SHP77 treated with DMSO at 0.1 percent for 48 hours (cell line): ENCODE data around the gene SDHAF2.
"Not testable (repeated sequence)": the region's sequence is repeated elsewhere in the genome, so short reads cannot be mapped to it uniquely, and the experiment has no call there.

Experiments used
- DNase-seq: peaks from one replicate; lab custom pipeline; 2025; lab: John Stamatoyannopoulos, UW

The SDHAF2 gene

DNA sequence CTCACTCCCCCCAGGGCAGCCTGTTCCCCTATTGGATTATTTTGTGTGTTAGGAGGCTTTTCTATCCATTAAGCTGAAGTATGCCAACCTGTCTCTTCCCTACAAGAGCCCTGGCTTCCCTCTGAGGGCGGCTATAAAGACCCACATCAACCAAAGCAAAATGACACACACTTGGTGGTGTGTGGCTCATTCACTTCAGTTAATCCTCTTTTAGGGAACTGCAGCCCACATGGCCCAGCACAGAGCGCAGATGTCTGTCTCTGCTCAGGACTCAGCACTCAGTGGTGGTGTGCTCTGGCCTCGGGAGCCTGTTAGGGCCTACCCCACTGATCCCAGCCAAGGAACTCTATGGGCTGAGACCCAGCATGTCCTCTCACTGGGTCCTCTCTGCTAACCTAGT lies 46.4 kb downstream of the SDHAF2 start:
- DNase-seq, result no peak

DNA sequence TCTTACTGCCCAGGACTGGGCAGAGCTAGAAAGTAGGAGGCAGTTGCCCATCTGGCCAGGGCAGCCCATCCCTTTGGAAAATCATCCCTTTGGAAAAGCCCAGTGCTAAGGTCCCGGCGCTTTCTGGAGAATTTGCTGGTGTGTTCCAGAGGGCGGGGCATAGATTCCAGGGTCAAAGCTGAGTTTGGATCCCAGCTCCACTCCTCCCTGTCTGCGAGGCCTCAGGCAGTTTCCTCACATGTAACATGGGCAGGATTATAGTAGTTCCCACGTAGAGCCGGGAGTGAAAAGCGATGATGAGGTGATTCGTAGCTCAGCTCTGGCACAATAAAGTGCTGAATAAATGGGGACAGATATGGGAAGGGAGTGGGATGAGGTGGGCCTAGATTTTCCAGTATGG lies 47.2 kb downstream of the SDHAF2 start:
- no peak for DNase-seq

DNA sequence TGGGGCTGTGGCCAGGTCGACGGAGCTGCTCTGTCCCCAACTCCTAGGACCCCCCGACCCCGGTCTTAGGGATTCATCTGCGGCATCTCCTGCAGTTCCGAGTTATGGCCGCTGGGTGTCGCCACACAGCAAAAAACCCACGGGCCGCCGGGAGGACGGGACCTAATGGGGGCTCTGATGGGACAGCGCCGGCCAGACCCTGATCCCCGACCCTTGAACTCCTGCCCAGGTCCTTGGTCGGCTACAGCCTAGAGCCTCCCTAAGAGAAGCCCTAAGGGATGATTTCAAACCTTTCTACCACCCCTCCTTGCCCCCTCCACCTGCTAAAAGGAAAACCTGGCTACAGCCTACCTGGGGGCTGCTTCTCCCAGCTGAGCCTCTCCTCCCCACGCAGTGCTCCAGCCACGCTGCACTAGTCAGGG lies 47.8 kb downstream of the SDHAF2 start:
- no peak for DNase-seq

DNA sequence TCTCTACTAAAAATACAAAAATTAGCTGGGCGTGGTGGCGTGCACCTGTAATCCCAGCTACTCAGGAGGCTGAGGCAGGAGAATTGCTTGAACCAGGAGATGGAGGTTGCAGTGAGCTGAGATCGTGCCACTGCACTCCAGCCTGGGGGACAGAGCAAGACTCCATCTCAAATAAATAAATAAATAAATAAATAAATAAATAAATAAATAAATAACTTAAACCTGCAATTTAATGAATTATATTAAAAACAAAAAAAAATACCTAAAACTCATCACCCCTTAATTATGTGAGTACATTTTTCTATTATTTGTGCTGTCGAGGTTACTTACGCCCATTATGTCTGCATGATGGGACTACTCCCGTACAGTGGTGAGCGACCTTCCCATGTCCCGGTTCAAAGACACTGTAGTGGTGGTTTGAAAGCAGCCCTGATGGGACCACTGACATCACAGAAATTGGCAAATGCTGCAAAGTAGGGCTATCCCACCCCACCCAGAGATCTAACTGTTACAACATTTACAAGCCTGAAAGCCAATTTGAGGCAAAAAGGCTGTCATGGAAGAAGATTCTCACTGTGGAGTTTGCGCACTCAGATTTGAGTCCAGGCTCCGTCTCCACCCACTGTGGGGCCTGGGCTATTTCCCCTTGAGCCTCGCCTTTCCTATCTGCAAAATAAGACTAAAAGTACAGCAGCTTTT lies 49.6 kb downstream of the SDHAF2 start:
- DNase-seq, result not testable (repeated sequence)

DNA sequence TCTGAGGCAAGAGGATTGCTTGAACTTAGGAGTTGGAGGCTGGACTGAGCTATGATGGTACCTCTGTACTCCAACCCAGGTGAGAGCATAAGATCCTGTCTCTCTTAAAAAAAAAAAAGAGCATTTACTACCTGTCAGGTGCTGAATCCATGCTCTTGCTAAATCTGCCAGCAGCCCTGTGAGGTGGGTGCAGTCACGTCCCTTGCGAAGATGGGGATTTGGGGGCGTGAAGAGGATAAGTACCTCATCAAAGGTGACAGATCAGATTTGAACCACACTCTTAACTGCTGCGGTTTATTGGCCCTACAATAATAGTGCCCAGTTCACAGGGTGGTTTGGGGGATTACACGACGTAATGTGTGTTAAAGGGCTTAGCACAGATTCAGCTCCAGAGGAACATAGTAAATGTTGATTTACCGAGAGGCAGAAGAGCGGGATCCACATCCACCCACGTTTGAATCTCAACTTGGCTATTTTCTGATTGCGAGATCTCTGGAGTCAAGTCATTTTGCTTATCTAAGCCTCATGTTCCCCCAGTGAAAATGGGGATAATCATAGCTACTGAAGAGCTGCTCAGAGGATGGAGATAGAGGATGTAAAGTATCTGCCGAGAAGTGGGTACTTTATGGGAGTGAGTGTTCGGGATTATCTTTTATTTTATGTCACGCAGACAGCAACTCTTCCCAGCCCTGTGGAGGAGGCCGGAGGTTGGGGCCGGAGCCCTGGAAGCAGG lies 50.5 kb downstream of the SDHAF2 start:
- no peak for DNase-seq

DNA sequence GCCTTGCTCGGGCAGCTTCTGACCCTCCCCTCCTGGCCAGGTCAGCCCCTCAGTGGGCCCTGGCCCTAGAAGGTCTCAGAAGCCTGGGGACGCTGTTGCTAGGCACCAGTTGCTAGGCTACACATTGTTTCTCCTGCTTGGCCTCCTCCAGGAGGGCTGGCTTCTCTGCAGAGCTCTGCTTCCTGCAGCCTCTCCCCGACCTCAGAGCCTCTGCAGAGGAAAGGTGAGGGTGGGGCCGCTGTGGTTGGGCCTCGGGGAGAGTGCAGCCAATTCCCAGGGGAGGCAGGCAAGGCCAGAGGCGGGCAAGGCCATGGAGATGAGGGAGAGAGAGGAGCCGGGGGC lies 51.0 kb downstream of the SDHAF2 start:
- DNase-seq, result peak; percentile 28

DNA sequence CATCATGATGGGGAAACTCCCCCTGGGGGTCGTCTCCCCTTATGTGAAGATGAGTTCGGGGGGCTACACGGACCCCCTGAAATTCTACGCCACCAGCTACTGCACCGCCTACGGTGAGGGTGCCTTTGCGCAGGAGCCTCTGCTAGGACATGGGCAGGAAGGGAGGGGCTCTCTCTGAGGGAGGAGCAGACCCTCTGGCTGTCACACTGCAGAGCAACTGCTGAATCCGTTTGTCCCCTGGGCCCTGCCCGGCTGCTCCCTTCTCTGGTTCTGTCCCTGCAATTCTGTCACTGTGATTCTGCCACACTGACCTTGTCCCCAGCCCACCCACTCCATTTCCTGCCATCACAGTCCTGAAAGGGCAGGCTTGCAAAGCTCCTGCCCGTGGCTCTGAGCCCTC lies 51.9 kb downstream of the SDHAF2 start:
- DNase-seq, result no peak

DNA sequence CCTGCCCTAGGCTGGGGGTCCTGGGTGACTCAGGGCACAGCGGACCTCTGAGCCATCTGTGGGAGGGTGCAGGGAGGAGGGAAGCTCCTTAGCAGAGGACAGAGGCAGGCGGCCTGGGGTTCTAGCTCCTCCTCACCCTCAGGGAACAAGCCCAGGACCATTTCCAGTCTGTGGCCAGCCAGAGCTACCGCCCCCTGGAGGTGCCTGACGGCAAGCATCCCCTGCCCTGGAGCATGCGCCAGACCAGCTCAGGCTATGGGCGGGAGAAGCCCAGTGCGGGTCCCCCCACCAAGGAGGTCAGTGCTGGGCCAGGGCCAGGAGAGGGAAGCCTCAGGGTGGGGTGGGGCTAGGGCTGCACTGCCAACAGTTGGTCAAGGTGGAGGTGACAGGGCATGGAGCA lies 52.6 kb downstream of the SDHAF2 start:
- peak; percentile 13 for DNase-seq

DNA sequence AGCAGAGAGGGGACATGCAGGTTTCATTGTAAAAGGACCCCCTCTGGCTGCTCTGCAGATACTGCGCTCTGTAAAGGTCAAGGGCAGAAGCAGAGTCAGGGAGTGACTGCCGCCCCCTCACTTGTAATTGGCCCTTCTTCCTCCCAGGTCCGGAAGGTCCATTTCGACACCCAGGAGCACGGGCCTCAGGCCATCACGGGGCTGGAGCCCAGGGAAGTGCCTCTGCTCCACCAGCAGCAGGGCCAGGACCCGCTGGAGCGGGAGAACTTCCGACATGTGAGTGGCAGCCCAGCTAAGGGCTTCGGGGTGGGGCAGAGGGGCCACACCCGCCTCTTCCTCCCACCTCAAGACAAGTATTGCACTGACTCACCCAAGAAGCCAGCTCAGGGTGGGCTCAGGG lies 54.6 kb downstream of the SDHAF2 start:
- no peak for DNase-seq

DNA sequence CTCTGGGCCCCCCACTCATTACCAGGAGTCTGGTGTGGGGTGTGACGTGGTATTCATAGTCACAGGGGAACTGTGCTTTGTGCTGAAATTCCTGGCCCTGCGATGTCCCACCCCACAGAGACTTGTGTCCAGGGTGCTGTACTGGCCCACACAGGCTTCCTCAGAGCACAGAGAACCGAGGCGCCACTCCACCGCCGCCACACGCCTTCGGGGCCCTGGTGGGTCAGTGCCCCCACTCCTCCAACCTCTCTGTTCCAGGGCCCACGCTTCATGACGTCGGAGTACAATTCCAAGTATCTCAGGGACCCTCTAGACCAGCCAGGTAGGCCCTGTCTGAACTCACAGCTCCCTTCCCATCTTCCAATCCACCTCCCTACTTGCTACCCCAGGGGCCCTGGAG lies 55.2 kb downstream of the SDHAF2 start:
- no peak for DNase-seq

DNA sequence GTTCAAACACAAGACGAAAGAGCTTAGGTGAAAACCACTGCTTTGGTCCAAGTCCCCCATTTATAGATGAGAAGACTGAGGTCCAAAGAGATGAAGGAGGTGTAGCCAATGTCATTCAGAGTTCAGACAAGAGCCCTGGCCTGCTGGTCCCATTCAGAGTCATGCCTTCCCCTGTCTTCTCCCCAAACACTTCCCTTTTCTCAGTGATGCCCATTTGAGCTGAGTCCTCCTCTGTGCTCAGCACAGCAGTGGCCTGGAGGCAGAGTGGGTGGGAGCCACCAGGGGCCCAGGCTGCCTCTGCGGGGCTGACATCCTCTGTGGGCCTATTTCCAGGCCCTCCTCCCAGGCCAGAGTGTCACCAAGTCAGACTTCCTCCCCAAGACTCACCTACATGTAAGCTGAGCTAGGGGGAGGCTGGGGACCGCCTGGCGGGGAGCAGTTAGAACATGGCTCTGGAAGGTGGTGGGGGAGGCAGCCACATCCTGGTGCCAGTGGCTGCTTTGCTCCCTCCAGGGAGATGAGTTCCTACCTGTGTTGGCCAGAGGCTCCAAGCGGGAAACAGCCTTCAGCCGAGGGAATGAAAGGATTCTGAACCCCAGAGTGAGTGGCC lies 56.2 kb downstream of the SDHAF2 start:
- no peak for DNase-seq

DNA sequence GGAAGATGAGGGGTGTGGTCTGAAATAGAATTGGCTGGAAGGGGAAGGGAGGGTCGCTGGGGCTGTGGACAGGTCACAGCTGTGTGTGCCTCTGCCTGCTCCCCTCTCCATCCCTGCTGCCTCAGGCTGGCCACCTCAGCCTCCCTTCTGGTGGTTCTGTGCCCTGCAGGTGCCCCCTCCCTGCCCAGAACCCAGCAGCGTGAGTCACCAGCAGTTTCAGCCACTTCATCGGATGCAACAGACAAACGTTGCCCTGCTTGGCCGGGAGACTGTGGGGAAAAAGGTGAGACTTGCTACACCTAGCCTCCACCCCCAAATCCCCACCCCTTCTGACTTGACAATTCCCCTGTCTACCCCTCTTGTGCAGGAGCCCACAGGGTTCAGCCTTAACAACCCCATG lies 56.9 kb downstream of the SDHAF2 start:
- no peak for DNase-seq

DNA sequence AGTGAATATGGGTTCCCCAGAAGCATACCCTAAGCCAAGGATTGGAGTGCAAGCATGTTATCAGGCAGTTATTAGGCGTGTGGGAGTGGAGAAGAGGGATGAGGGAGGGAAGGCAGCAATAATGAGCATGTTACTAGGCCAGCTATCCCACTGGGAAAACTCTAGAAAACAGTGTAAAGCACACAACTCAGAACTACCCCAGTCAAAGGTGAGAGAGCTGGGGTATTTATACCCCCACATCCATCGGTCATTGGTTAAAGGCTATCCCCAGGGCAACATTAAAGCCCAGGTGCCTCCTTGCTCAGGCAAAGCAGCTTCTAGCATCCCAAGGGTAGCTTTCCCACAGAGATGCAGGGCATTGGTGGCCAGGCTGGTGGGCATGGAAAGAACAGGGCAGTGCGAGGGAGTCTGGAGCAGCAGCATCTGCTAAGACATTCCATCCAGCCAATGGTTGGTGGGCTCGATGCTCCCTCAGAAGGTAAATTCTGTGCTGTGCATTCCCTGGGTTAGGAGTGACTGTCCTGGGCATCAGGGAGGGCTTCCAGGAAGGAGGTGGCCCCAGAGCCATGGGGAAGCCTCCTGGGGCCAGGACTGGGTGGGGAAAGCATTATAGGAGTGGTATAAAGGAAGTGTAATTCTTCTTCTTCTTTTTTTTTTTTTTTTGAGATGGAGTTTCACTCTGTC lies 57.6 kb downstream of the SDHAF2 start:
- no peak for DNase-seq

DNA sequence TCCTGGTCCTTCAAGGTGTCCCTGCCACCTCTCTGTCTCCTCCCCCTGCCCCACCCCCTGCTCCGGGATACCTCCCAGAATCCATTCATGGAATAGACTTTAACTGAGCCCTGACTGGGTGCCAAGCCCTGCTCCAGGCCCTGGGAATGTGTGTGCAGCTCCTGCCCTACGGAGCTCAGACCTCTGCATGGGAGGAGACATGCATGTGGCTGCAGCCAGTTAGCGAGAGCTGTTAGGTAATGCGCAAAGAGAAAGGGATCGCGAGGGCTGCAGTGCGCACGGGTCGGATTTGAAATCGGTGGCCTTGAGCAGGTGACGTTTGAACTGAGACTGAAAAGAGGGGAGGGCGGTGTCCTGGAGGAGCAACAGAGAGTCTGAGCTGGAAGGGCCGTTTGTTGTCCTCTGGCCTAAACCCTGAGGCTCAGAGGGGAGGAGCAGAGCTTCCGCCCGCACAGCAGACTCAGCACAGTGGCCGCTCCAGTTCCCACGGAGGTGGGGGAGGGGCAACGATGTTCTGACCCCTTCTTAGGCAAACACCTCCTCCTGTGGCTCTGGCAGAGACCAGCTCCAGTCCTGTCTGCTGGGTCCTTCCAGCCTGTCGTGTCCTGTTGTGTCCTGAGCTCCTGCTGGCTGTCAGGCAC lies 58.8 kb downstream of the SDHAF2 start:
- DNase-seq, result peak; percentile 58

DNA sequence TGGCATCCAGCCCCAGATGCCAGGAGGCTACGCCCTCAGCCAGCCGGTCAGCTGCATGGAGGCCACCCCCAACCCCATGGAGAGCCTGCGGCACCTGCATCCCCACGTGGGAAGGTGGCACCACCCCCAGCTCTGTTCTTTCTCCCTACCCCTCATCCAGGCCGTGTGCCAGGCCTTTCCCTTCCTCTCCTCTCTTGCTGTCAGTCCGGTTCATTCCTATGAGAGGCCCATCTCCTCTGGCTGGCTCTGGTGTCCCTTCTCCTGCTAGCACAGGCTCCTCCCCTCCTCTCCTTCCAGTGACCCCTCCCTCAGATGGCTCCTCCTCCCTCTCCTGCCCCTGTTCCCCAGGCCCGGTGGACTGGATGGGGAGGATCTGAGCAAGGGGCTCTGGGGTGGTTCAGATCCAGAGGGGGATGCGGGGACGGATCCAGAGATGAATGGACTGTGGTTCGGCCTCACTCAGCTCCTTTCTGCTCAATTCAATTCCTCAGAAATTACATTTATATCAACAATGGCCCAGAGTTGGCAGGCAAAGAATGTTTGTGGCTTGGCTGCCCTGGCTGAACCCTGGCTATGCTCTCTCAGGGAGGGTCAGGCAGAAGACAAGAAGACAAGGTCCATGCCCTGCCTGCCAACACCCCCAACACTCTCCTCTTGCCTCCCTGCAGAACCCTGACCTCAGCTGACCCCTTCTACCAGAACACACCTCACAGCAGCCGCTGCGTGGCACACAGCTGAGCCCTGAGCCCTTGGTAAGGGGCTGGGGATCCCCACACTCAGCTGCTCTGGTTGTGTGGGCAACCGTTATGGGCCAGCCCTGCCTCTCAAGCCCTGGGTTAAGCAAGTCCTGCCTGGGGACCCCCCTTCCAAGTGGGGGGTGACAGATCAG lies 60.2 kb downstream of the SDHAF2 start:
- peak; percentile 48 for DNase-seq

DNA sequence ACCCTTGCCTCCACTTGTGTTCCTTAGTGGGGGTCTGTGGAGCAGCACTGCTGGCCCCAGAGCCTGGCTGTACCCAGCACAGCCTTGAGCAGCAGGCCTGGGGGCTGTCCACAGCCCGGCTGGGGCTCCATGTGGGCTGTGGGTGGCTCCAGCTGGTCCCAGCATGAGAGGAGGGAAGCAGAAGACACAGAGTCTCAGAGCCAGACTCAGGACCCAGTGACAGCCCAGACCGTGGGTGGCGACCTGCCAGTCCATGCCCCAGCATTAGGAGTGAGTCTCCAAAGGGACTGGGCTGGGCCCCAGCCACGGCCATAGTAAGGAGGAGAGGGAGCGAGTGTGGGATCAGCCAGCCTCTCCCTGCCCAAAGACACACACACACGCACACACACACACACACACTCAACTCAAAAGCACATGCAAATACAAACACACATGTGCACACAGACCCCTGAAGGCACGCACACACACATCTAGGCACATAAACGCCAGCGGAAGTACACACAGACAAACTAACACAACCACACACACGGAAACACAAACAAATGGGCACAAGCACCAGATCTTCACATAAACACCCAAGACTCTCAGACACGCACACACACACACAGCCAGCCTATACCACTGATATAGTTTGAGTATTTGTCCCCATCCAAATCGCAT lies 61.9 kb downstream of the SDHAF2 start:
- no peak for DNase-seq

DNA sequence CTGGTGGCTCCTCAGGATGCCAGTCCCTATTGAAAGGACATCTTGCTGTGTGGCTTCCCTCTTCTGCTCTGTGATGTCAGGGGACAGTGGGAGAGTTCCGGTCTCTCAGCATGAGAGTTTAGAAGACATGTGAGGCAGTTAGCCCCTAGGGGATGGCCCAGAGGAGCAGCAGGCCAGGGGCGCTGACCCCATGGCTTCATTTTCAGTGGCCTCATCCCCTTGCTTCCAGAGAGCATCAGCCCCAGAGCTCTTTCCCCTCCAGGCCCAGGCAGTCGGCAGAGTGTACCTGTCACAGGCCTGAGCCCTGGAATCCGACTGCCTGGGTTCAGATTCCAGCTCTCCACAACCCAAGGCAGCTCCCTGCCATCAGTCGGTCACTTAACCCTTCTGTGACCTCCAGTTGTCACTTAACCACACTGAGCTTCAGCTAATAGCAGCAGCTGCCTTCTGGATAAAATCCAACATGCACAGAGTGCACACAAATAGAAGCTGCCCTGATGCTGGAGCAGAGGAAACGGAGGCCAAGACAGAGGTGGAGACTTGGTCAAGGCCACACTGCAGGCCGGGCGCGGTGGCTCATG lies 64.5 kb downstream of the SDHAF2 start:
- DNase-seq, result peak; percentile 26

DNA sequence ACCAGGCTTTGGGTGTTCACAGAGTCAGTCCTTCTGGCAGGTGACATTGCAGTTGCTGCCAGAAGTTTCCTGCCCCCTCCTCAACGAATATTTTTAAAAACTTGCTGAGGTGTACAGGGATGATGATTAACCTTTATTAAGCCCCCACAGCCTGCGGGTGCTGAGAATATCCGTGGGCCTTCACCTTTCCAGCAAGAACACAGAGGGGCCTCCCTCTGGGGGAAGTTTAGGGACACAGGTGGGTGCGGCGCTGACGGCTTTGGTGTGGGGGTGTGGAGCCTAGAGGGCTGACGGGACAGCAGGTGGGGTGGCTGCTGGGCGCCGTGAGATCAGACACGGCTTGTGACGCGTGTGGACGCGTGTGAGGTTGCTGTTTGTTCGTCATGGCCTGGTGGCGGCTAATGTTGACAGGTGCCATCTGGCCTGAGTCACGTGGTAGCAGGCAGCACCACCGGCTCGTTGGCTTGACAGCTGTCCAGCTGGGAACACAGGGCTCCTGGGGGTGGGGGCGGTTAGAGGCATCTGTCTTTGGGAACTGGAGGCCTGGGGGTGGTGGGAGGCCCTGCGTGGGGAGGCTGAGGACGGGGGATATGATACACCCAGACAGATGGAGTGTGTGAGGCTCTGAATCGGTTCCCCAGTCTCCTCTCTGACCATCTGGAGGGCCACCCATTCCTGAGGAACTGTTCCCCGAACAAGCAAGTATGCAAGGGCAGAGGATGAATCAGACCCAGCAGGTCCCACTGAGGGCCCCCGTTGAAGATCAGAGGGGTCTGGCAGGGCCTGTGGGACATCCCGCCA lies 66.1 kb downstream of the SDHAF2 start:
- peak; percentile 84 for DNase-seq
